Vagina (tissue), 2 donors: Measurements from ENCODE around the gene PLCB1.

Experiments
- CTCF ChIP-seq, 3 experiments: fragments of 450-650 bp in 2 of 3; fragments of 200-600 bp in 1 of 3; sonication (generic) in 1 of 3; IDR thresholded peaks; one replicate each; pipeline ENCODE4 v1.5.1; 2017 to 2019; ENCODE audit warnings: antibody characterized with exemption in 3 of 3, mild to moderate bottlenecking in 2 of 3, moderate library complexity in 2 of 3
- POLR2A ChIP-seq, 2 donors: fragments of 450-650 bp; IDR thresholded peaks; one replicate each; pipeline ENCODE4 v1.6.1; 2017; ENCODE audit warnings: antibody characterized with exemption in 2 of 2, mild to moderate bottlenecking in 2 of 2, moderate library complexity in 2 of 2

DNA sequence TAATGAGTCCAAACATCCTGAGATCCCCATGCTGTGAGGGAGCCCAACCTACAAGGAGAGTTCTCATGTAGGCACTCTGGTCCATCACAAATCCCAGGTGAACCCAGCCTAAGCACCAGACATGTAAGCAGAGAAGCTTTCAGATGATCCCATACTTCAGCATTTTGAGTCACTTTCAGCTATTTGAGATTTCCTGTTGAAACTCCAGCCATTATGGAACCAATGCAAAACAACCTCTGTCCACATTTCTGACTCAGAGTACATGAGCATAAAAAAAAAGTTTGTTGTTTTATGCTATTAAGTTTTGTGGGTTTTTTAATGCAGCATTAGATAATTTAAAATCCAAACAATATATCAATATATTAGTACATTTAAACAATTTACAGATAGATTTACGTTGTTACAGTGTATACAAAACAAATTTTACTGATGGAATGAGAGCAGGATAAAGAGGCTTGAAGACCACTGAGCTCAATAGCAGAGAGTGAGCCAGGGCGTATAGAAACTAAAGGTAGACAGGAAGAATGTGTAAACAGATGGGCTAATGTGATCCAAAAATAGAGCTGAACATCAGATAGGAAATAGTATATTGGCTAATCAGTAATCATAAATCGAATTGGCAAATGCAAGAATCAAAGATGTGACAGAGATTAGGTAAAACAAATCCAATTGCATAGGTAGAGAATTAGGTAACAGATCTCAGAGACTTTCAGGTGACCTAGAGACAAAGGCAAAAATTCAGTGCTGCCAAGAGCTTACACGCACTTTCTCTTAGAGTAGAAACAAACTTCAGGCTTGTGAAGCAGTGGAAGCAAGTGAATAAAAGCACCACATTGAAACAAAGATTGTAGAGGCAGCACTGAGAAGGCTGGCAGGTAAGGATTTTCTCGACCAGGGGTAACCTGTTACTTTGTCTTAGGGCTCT, 36.2 kb upstream of the PLCB1 start:
- TF ChIP-seq CTCF (IDR thresholded peaks at IDR 0.05): no peak
- TF ChIP-seq POLR2A (IDR thresholded peaks at IDR 0.05): no peak
